ENCODE results near the gene IYD. TPM values are rescaled to one million over a fixed set of nuclear protein-coding genes. Genes with fewer than 3 reads are reported as not detected.

The IYD gene
- total and polyA plus RNA-seq, 9 of the 15 experiments (the other 6 are each of a cell fraction or from before 2014, with no cell fraction given): not detected

DNA sequence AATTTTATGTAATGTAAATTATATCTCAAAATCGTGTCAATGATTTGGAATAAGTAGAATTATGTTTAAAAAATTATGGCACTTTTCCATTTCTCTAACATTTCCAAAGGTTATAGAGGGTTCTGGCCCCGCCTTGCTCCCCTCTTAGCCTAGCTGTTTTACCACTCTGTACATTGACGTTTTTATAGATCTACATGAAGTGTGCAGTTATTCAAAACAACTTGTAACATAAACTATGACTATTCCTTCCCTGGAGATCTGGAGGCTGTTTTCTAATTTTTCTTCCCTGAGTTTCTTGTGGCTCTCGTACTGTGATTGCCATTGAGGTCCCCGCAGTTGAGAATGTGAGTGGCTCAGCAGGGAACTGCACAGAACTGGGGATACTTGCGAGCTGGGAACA lies 48.4 kb downstream of the IYD start:
- CTCF ChIA-PET (ENCODE audit: low intra/inter-chr PET ratio): interaction anchor here (2.5 to 3.1 kb wide), 2 partner anchors 324 to 397 kb away, joined by 14 to 32 read pairs; no protein-coding TSS in a partner anchor

More for the DNA sequence above, 48.4 kb downstream of the IYD start:
- Histone ChIP-seq H2AFZ (ENCODE audit: low read depth, low read length) (no peak overlapping the region), H3K4me1 (replicated peaks in 1 of 2; ENCODE audit: control insufficient read depth in 2 of 2, insufficient read depth in 2 of 2, low read length in 2 of 2) (peaks cover 4 to 9% of the 10 kb centered on the region in 2 experiments; a peak in 3 of 5 replicates), H3K27me3 (ENCODE audit: control insufficient read depth in 2 of 2, insufficient read depth in 2 of 2, low read length in 2 of 2) (no peaks in the 10 kb centered on the region), H3K4me2 (ENCODE audit: insufficient read depth, low read length) (no peak overlapping the region), H3K9me1 (ENCODE audit: control insufficient read depth, insufficient read depth, low read length) (no peaks in the 10 kb centered on the region), H3K27ac (ENCODE audit: extremely low read depth, low read depth, low read length) (no peak overlapping the region), H3K4me3 (no peak overlapping the region), H3K36me3 (ENCODE audit: control insufficient read depth, insufficient read depth, low read length) (no peaks in the 10 kb centered on the region), H3K79me2 (ENCODE audit: control insufficient read depth, insufficient read depth, low read length) (no peaks in the 10 kb centered on the region), H4K20me1 (replicated peaks; ENCODE audit: control insufficient read depth, insufficient read depth, low read length) (no peaks in the 10 kb centered on the region), H3K9ac (ENCODE audit: insufficient read depth in 1 of 2, low read depth in 2 of 2, low read length in 2 of 2) (no peak overlapping the region), H3K9me3 (replicated peaks; ENCODE audit: control insufficient read depth, insufficient read depth, low read depth, low read length) (no peaks in the 10 kb centered on the region)
- no peak for FAIRE-seq
- no peak for DNase-seq (ENCODE audit: extremely low read depth in 1 of 4, low spot score in 3 of 4)
- 0 out of 3 replicates have a peak, but pooled peaks have one; percentile 8 for ATAC-seq
- intact Hi-C loops (cut with micrococcal nuclease): loop anchor here (5.0 kb wide), 2 partner anchors 85 to 185 kb away; no protein-coding TSS in a partner anchor
- BruUV-seq (replicated peaks): no TSS peak
- in situ Hi-C loops (cut with MboI): loop anchor here (5.0 kb wide), 1 partner anchor 395 kb away; no protein-coding TSS in a partner anchor
- TF ChIP-seq TAL1 (IDR thresholded peaks at IDR 0.05): no peak
- no peak for TF ChIP-seq ELF1 (tag; IDR thresholded peaks at IDR 0.05)
- TF ChIP-seq SOX6 (IDR thresholded peaks at IDR 0.05): no peak
- no peak for TF ChIP-seq HNRNPLL (IDR thresholded peaks at IDR 0.05; ENCODE audit: low read depth, low read length, poor library complexity, severe bottlenecking)
- no peak for TF ChIP-seq NCOA6 (IDR thresholded peaks at IDR 0.05)
- TF ChIP-seq, protein P1, sequence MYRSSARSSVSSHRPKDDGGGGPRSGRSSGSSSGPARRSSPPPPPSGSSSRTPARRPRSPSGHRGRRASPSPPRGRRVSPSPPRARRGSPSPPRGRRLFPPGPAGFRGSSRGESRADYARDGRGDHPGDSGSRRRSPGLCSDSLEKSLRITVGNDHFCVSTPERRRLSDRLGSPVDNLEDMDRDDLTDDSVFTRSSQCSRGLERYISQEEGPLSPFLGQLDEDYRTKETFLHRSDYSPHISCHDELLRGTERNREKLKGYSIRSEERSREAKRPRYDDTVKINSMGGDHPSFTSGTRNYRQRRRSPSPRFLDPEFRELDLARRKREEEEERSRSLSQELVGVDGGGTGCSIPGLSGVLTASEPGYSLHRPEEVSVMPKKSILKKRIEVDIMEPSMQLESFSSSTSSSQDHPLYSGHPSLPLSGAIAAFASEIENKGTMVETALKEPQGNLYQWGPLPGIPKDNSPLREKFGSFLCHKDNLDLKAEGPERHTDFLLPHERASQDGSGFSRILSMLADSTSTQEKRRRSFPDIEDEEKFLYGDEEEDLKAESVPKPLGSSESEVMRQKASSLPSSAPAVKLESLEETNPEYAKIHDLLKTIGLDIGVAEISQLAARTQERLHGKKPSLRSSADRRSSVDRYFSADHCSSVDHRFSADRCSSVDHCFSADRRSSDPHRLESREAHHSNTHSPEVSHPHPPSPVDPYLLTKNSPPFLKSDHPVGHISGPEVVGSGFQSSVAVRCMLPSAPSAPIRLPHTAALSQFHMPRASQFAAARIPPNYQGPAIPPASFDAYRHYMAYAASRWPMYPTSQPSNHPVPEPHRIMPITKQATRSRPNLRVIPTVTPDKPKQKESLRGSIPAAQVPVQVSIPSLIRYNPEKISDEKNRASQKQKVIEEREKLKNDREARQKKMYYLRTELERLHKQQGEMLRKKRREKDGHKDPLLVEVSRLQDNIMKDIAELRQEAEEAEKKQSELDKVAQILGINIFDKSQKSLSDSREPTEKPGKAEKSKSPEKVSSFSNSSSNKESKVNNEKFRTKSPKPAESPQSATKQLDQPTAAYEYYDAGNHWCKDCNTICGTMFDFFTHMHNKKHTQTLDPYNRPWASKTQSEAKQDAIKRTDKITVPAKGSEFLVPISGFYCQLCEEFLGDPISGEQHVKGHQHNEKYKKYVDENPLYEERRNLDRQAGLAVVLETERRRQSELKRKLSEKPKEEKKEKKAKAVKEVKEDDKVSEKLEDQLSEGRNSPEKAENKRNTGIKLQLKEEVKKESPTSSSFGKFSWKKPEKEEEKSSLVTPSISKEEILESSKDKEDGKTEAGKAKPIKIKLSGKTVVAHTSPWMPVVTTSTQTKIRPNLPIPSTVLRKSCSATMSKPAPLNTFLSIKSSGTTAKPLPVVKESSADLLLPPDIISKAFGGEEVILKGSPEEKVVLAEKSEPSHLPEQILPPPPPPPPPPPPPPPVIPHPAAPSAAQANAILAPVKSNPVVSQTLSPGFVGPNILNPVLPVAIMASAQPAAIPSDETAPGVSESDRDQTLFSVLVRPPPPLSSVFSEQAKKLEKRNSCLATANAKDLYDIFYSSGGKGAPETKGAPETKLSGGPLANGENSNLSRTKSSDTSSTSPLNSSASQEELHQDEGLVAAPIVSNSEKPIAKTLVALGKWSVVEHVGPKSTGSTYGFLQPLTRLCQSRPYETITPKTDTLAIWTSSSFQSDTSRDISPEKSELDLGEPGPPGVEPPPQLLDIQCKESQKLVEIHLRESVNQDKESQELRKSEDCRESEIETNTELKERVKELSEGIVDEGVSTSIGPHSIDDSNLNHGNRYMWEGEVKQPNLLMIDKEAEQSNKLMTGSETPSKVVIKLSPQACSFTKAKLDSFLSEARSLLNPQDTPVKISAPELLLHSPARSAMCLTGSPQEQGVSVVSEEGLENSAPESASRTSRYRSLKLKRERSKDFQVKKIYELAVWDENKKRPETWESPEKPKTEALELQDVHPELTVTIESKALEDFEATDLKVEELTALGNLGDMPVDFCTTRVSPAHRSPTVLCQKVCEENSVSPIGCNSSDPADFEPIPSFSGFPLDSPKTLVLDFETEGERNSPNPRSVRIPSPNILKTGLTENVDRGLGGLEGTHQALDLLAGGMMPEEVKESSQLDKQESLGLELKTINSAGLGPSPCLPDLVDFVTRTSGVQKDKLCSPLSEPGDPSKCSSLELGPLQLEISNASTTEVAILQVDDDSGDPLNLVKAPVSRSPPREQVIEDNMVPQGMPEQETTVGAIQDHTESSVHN (IDR thresholded peaks at IDR 0.05; ENCODE audit: borderline replicate concordance in 1 of 2, low read depth in 1 of 2): no peak
- TF ChIP-seq MCM2 (IDR thresholded peaks at IDR 0.05; ENCODE audit: low read depth): no peak
- TF ChIP-seq NCOA2 (IDR thresholded peaks at IDR 0.05; ENCODE audit: partially characterized antibody in 2 of 2): no peak
- TF ChIP-seq ZNF507 (tag; conservative IDR thresholded peaks at IDR 0.05): no peak
- TF ChIP-seq, protein P2, sequence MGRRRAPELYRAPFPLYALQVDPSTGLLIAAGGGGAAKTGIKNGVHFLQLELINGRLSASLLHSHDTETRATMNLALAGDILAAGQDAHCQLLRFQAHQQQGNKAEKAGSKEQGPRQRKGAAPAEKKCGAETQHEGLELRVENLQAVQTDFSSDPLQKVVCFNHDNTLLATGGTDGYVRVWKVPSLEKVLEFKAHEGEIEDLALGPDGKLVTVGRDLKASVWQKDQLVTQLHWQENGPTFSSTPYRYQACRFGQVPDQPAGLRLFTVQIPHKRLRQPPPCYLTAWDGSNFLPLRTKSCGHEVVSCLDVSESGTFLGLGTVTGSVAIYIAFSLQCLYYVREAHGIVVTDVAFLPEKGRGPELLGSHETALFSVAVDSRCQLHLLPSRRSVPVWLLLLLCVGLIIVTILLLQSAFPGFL (CRISPR knock-in tag; IDR thresholded peaks at IDR 0.05): no peak
- TF ChIP-seq SIN3B (IDR thresholded peaks at IDR 0.05; ENCODE audit: low read depth): no peak
- TF ChIP-seq ZC3H8 (IDR thresholded peaks at IDR 0.05): no peak
- TF ChIP-seq DDX20 (tag; IDR thresholded peaks at IDR 0.05; ENCODE audit: low read depth): no peak
- TF ChIP-seq ZNF232 (CRISPR knock-in tag; IDR thresholded peaks at IDR 0.05): no peak
- no peak for TF ChIP-seq RBM34 (IDR thresholded peaks at IDR 0.05; ENCODE audit: borderline replicate concordance, insufficient read depth, low read length)
- POLR2A ChIA-PET: interaction anchor here (1.3 to 1.8 kb wide), 2 partner anchors 8 to 12 kb away, joined by 3 to 6 read pairs; no protein-coding TSS in a partner anchor
- WGBS (ENCODE audit: insufficient coverage, low coverage, missing lambda C conversion rate): 10% methylated on average over 6 of the region's 6 CpGs

All from K562 (cell line).